KMS-11 (cell line): ENCODE measurements around the gene PTX4.

ENCODE experiments used
- H2AFZ ChIP-seq: fragments of 200-600 bp; sonication (generic); 2 replicates; pipeline ENCODE4 v1.6.1; 2016; ENCODE audit warnings: antibody characterized with exemption, mixed run types, low read depth
- H3K27ac ChIP-seq: fragments of 200-600 bp; sonication (generic); 2 replicates; pipeline ENCODE4 v1.6.1; 2016; ENCODE audit warnings: mild to moderate bottlenecking, mixed run types
- H3K27me3 ChIP-seq: fragments of 200-600 bp; sonication (generic); 2 replicates; pipeline ENCODE4 v1.6.1; 2017; ENCODE audit warnings: mild to moderate bottlenecking, low read depth, mixed run types, moderate library complexity; ENCODE audit not compliant: insufficient read depth
- H3K36me3 ChIP-seq: fragments of 200-600 bp; sonication (generic); 2 replicates; pipeline ENCODE4 v1.6.1; 2017; ENCODE audit warnings: mild to moderate bottlenecking, mixed run types; ENCODE audit not compliant: insufficient read depth
- H3K4me1 ChIP-seq: fragments of 200-600 bp; sonication (generic); 2 replicates; pipeline ENCODE4 v1.6.1; 2016; ENCODE audit warnings: mild to moderate bottlenecking, low read depth, mixed run types; ENCODE audit not compliant: poor library complexity, severe bottlenecking
- H3K4me2 ChIP-seq: fragments of 200-600 bp; sonication (generic); 2 replicates; pipeline ENCODE4 v1.7.0; 2016; ENCODE audit warnings: mild to moderate bottlenecking, mixed run types
- H3K4me3 ChIP-seq: fragments of 200-600 bp; sonication (generic); IDR thresholded peaks from 2 replicates; pipeline ENCODE4 v1.6.1; 2017; ENCODE audit warnings: low read depth, low read length, mixed read lengths; ENCODE audit not compliant: insufficient read depth
- H3K79me2 ChIP-seq: fragments of 200-600 bp; sonication (generic); 2 replicates; pipeline ENCODE4 v1.6.1; 2016; ENCODE audit warnings: low read depth, mixed run types; ENCODE audit not compliant: insufficient read depth
- H3K9ac ChIP-seq: fragments of 200-600 bp; sonication (generic); 2 replicates; pipeline ENCODE4 v1.6.1; 2016; ENCODE audit warnings: mild to moderate bottlenecking, mixed run types
- H4K20me1 ChIP-seq: fragments of 200-600 bp; sonication (generic); 2 replicates; pipeline ENCODE4 v1.6.1; 2016; ENCODE audit warnings: mild to moderate bottlenecking, mixed run types; ENCODE audit not compliant: insufficient read depth
- CTCF ChIP-seq: fragments of 200-600 bp; sonication (generic); conservative IDR thresholded peaks from 2 replicates; pipeline ENCODE4 v1.6.1; 2017; ENCODE audit warnings: low read depth, mild to moderate bottlenecking, antibody characterized with exemption, low read length, moderate library complexity, mixed read lengths

Gene PTX4

GRCh38 chr16:1488054-1488601 is 616 bp downstream of the PTX4 start:
- no peak overlapping the region for H3K27ac ChIP-seq
- peaks cover 9% of the 10 kb centered on the region for H3K4me1 ChIP-seq
- H3K9ac ChIP-seq, result no peak overlapping the region
- H3K4me3 ChIP-seq, result no peak overlapping the region
- H3K4me2 ChIP-seq, result no peak overlapping the region
- H3K79me2 ChIP-seq, result no peaks in the 10 kb centered on the region
- no peak for TF ChIP-seq CTCF
- H2AFZ ChIP-seq, result no peak overlapping the region
- H4K20me1 ChIP-seq, result no peaks in the 10 kb centered on the region
- H3K27me3 ChIP-seq, result peaks cover 52% of the 10 kb centered on the region
- H3K36me3 ChIP-seq, result no peaks in the 10 kb centered on the region

- Histone ChIP-seq H3K36me3 (no peaks in the 10 kb centered on the region), H3K9ac (no peak overlapping the region), H3K27me3 (peaks cover 57% of the 10 kb centered on the region), H2AFZ (no peak overlapping the region), H3K4me3 (no peak overlapping the region), H3K79me2 (no peaks in the 10 kb centered on the region), H3K4me1 (peaks cover 5% of the 10 kb centered on the region), H4K20me1 (no peaks in the 10 kb centered on the region), H3K27ac (no peak overlapping the region), H3K4me2 (no peak overlapping the region)
- no peak for TF ChIP-seq CTCF
These were observed 1.2 kb downstream of the PTX4 start for GRCh38 chr16:1487395-1488053.

- Histone ChIP-seq H3K36me3 (no peaks in the 10 kb centered on the region), H3K4me3 (no peak overlapping the region), H3K27ac (no peak overlapping the region), H3K27me3 (peaks cover 64% of the 10 kb centered on the region), H3K4me1 (peaks cover 8% of the 10 kb centered on the region), H2AFZ (no peak overlapping the region), H3K79me2 (no peaks in the 10 kb centered on the region), H3K4me2 (no peak overlapping the region), H3K9ac (no peak overlapping the region), H4K20me1 (no peaks in the 10 kb centered on the region)
- TF ChIP-seq CTCF, result no peak
These were observed 2.0 kb downstream of the PTX4 start for GRCh38 chr16:1486551-1487390.

- no peak overlapping the region for H3K27ac ChIP-seq
- H2AFZ ChIP-seq, result no peak overlapping the region
- H3K4me3 ChIP-seq, result no peak overlapping the region
- no peaks in the 10 kb centered on the region for H3K79me2 ChIP-seq
- H3K4me2 ChIP-seq, result no peak overlapping the region
- no peaks in the 10 kb centered on the region for H4K20me1 ChIP-seq
- H3K36me3 ChIP-seq, result no peaks in the 10 kb centered on the region
- H3K27me3 ChIP-seq, result peaks cover 66% of the 10 kb centered on the region
- H3K4me1 ChIP-seq, result peaks cover 8% of the 10 kb centered on the region
- no peak overlapping the region for H3K9ac ChIP-seq
- no peak for TF ChIP-seq CTCF
These were observed 2.8 kb downstream of the PTX4 start for GRCh38 chr16:1485847-1486496.
